ENCODE data around the gene DIAPH1.
"Not testable (repeated sequence)": the region's sequence is repeated elsewhere in the genome, so short reads cannot be mapped to it uniquely, and the experiment has no call there.

Gene DIAPH1

DNA sequence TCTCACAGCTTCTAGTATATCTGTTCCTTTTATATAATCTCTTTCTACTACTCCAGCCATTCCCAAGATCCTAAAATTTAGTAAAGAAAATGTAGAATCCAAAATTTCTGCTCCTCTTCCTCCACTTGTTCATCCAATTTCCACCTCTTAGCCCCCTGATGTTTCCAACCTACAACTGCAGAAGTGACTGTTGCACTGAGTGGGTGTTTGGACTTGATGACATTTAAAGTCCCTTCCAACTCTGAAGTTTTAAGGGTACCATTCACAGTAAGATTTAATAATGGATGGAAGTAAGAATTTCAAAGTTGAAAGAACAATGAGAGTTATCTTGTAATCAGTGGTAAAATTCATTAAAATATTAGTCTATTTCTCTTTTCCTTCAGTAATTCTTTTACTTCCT lies 5.5 kb downstream of the DIAPH1 start:
- DNase-seq: no peak

GRCh38 chr5:141611289-141611688 lies 7.5 kb downstream of the DIAPH1 start:
- no peak for DNase-seq

DNA sequence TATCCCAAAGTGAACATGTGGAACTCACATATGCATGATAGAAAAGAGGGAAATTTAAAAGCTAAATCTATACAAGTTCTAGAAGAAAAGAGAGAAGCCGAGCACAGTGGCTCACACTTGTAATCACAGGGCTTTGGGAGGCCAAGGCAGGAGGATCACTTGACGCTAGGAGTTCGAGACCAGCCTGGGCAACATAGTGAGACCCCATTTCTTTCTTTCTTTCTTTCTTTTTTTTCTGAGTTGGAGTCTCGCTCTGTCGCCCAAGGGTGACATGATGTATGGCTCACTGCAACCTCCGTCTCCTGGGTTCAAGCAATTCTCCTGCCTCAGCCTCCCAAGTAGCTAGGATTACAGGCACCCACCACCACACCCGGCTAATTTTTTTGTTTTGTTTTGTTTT lies 8.9 kb downstream of the DIAPH1 start:
- not testable (repeated sequence) for DNase-seq

DNA sequence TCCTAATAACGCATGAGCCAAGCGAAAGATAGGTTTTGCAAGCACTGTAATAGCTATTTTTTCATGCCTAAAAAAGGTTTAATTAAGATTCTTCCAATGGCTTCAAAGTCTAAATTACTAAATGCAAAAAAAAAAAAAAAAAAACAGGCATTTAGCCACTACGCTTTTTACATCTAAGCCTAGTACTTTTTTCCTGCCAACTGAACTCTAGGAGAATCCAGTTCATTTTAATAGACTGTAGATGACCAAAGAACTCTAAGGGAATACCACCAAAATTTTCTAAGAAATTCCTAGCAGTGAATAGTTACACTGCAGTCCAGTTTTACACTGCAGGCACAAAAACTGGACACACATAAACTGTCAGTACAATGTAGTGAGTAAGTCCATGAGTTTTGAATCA lies 9.8 kb downstream of the DIAPH1 start:
- no peak for DNase-seq

DNA sequence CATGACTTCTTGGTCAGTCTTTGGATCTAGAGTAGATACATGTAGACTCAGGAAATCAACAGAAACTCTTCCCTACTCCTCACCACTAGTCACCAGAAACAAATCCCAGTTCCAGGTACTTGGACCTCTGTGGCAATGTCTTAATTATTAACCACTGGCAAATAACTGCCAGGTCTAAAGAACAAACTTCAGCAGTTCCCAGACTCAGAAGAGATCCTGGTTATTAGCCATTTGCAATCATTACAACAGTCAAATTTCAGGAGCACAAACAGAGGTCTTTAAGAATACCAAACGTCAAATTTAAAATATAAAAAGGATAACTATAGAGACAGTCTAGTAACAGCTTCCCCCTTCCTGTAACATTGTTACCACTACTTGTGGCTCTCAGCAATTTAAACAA lies 10.2 kb downstream of the DIAPH1 start:
- DNase-seq: no peak

GRCh38 chr5:141608046-141608445 lies 10.8 kb downstream of the DIAPH1 start:
- no peak for DNase-seq

GRCh38 chr5:141605523-141606277 lies 13.1 kb downstream of the DIAPH1 start:
- DNase-seq: peak in 6 of 51 donors; percentile 6 to 24 (median 22)

DNA sequence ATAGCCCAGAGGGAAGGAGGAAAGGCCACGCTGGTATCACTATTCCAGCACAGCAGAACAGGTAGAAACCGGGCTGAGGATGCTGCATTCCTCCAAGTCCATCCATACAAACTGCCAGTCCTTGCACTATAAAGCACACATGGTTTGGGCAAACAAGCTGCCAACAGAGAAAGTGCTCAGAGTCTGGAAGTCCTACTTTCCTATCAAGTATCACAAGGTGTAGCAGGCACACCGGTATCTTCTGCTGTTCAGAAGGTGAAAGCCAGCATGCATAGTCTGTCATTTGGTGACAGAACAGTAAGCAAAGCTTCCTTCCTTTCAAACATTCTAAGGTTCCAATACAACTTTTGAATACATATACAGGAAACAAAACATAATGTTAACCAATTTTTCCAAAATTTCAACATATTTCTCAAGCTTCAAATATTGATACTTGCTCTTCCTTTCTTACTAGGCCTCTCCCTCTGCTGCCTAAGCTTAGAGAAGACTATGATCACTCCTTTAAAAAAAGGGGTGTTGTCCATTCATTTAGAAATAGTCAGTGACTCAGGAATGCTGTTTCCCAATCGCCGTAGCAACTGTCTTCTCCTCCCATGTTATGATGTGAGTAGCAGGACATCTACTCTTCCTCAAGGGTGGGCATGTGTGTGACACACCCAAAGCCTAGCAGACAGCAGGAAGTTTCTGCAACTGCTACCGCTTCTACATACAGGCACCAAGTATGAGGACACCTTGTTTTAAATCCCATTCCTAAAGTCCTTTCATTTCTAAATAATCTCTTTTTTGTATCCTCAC lies 14.7 kb downstream of the DIAPH1 start:
- DNase-seq: no peak

DNA sequence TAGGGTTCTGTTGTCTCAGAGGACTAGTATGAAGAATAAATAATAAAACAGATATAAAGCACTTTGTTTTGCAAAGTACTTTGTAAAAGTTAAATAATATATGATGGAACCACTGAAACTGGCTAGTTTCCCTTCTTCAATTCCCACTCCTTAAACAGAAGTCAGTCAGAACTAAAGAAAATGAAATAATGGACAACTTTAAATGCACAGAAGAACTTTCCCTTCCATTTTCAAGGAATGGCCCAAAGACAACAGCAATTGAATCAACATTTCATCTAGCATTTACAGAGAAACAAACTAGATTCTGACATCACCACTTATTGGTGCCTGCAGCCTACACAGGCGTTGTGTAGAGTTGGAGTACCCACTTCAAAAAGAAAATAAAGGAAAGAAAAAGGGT lies 16.2 kb downstream of the DIAPH1 start:
- no peak for DNase-seq

- no peak for DNase-seq
Observed at GRCh38 chr5:141598391-141599345, 20.1 kb downstream of the DIAPH1 start.

DNA sequence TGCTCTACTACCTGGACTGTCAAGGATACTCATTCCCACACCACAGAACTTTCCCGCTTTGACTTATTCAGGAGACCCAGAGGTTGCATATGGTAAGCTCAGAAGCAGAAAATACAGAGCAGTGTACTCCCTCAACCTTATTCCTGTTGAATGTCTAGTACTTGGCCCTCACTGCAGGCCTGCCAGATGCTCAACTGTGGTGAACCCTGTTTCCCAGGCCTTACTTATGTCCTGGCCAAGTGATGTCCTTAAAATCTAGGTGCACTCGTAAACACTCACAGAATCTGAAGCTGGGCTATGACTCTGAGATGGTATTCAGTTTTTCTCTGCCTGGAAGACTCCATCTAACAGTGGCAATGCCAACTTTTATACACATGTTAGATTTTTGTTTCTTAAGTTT lies 21.0 kb downstream of the DIAPH1 start:
- no peak for DNase-seq

- DNase-seq: no peak
Observed at GRCh38 chr5:141597394-141597793, 21.4 kb downstream of the DIAPH1 start.

GRCh38 chr5:141596867-141597266 lies 21.9 kb downstream of the DIAPH1 start:
- no peak for DNase-seq

DNA sequence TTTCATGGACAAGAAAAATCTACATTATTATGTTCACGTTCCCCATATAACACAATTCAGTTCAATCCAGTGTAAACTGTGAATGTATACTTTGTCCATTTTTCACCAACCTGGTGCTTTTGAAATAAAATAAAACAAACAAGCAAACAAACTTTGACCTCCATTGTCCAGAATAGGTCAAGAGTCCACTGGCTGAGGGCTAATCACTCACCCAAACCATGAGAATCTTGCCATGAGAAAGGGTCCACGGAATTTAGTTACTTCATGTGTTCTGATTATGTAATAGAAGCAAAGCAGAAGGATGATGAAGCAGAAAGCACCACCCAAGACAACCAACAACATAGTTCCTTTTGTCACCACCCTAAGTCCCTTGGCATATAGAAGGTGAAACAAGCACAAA lies 28.7 kb downstream of the DIAPH1 start:
- DNase-seq: no peak

GRCh38 chr5:141586246-141586645 lies 32.6 kb downstream of the DIAPH1 start:
- DNase-seq: no peak

GRCh38 chr5:141585594-141585993 lies 33.2 kb downstream of the DIAPH1 start:
- no peak for DNase-seq

- no peak for DNase-seq
Observed at GRCh38 chr5:141574122-141574510, 44.7 kb downstream of the DIAPH1 start.

GRCh38 chr5:141573489-141574121 lies 45.2 kb downstream of the DIAPH1 start:
- no peak for DNase-seq

- DNase-seq: no peak
Observed at GRCh38 chr5:141570655-141571054, 48.1 kb downstream of the DIAPH1 start.

GRCh38 chr5:141567513-141568117 lies 51.2 kb downstream of the DIAPH1 start:
- DNase-seq: peak in 1 of 51 donors; percentile 31

Data from hypothalamus (tissue), 51 donors.